Lower lobe of right lung (tissue), 2 donors: ENCODE measurements around the gene NAPSA. TPM values are rescaled to one million over a fixed set of nuclear protein-coding genes. Genes with fewer than 3 reads are reported as not detected.

ENCODE experiments used
- ATAC-seq, 2 donors: fragments of 200-7000 bp; cut with Tn5 transposase; one replicate each; pipeline ENCODE4 v1.9.1; 2020 to 2022; ENCODE audit warnings: mild to moderate bottlenecking in 2 of 2, moderate library complexity in 2 of 2
- DNase-seq: peaks from one replicate; pipeline ENCODE4 v3.0.0-alpha.2; 2020
- H3K27ac ChIP-seq: fragments of 200-600 bp; one replicate; pipeline ENCODE4 v1.8.0; 2022
- H3K27me3 ChIP-seq: fragments of 200-600 bp; one replicate; pipeline ENCODE4 v1.8.0; 2022; ENCODE audit warnings: low read depth
- H3K36me3 ChIP-seq: fragments of 200-600 bp; one replicate; pipeline ENCODE4 v1.8.0; 2022; ENCODE audit warnings: mild to moderate bottlenecking
- H3K4me1 ChIP-seq: fragments of 200-600 bp; one replicate; pipeline ENCODE4 v1.8.0; 2022
- H3K4me3 ChIP-seq: fragments of 200-600 bp; one replicate; pipeline ENCODE4 v1.8.0; 2022; ENCODE audit warnings: mild to moderate bottlenecking
- H3K9me3 ChIP-seq: fragments of 200-600 bp; one replicate; pipeline ENCODE4 v1.8.0; 2022
- intact Hi-C: fragments of 100-400 bp; cut with DNase I; formaldehyde crosslinking; loops from one replicate; pipeline ENCODE4 v1.11.0; 2022
- total RNA-seq: library from RNA; stranded (reverse); fragmentation: NEBNext Ultra II Directional; extraction: Animal tissue kit (Norgen Biotek cat#: 25700); gene quantifications from one replicate; pipeline ENCODE4 v1.2.1, GENCODE V29; 2021
- TF ChIP-seq, protein P1 (sequence below): fragments of 200-600 bp; IDR thresholded peaks from one replicate; pipeline ENCODE4 v1.8.0; 2022; ENCODE audit warnings: antibody characterized with exemption, mild to moderate bottlenecking
- donor health status: DM: no; HTN: yes; CAD: no; lungs with severe emphysema.

The NAPSA gene
- total RNA-seq, 1 donor from 2014 or later, result 1,633 TPM

DNA sequence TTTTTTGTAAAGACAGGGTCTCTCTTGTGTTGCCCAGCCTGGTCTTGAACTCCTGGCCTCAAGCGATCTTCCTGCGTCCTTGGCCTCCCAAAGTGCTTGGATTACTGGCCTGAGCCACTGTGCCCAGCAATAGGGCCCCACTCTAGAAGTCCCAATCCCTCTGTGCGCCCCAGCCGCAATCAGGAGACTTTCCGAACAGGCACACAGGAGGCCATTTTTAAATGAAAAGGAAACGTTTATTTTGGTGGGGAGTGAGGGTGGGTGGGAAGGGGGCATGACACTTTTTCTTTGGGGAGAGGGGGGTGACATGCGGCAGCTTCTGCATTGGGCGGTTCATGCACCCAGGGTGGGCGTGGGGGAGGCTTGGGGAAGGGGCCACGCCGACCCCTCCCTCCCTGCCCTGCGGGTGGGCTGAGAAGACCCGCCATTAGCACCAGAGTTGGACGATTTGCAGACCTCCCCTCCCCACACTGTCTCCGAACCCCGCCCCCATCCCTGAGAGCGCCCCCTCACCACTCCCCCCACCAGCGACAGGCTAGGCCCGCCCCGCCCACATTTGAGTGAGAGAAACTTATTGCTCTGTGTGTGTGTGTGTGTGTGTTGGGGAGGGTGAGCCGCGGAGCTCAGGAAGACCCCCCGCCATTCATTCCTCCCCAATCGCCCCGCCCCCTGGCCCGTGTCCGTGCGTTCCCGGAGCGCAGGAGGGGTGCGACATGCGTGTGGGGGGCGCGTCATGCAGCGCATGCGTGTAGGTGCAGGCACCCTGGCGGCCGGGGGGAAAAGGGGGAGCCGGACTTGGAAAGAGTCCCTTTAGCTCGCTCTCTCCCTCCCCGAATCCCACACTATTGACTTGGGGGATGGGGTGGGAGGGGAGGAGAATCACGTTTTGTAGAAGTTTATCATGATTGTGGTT is 53.5 kb downstream of the NAPSA start:
- Histone ChIP-seq H3K9me3 (no peaks in the 10 kb centered on the region), H3K4me3 (no peak overlapping the region), H3K4me1 (no peaks in the 10 kb centered on the region), H3K36me3 (peaks cover under 1% of the 10 kb centered on the region), H3K27me3 (peaks cover 47% of the 10 kb centered on the region), H3K27ac (no peak overlapping the region)
- peak; percentile 44 to 62 for ATAC-seq
- TF ChIP-seq, protein P1, sequence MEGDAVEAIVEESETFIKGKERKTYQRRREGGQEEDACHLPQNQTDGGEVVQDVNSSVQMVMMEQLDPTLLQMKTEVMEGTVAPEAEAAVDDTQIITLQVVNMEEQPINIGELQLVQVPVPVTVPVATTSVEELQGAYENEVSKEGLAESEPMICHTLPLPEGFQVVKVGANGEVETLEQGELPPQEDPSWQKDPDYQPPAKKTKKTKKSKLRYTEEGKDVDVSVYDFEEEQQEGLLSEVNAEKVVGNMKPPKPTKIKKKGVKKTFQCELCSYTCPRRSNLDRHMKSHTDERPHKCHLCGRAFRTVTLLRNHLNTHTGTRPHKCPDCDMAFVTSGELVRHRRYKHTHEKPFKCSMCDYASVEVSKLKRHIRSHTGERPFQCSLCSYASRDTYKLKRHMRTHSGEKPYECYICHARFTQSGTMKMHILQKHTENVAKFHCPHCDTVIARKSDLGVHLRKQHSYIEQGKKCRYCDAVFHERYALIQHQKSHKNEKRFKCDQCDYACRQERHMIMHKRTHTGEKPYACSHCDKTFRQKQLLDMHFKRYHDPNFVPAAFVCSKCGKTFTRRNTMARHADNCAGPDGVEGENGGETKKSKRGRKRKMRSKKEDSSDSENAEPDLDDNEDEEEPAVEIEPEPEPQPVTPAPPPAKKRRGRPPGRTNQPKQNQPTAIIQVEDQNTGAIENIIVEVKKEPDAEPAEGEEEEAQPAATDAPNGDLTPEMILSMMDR, result no peak
- DNase-seq, result no peak
- intact Hi-C loops, result no loop called here

DNA sequence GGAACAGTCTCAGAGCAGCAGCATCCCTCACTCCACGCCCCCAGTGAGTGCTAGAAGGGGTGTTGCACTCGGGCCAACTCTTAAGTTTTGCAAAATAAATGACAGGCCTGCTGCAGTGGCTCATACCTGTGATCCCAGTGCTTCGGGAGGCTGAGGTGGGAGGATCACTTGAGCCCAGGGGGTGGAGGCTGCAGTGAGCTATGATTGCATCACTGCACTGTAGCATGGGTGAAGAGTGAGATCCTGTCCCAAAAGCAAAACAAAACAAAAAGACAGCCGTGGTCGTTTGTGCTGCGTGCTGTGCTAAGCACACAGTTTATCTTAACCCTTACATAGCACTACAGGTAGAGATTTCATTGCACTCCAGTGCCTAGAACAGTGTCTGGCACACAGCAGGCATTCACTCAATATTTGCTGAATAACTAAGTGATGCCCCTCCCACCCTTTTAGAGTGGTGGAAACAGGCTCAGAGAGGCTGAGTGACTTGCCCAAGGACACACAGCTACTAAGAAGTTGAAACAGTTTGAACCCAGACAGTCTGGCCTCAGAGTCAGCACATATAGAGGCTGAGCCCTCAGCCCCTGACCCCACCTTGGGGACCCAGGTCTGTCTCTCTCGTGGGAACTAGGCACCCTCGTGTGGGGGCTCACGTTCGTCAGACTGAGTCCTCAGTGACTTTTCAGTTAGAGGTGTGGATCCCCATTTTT is 54.5 kb downstream of the NAPSA start:
- DNase-seq (no peak), ATAC-seq (no peak)
- Histone ChIP-seq H3K27me3 (peaks cover 47% of the 10 kb centered on the region), H3K4me3 (no peak overlapping the region), H3K4me1 (no peaks in the 10 kb centered on the region), H3K36me3 (peaks cover 4% of the 10 kb centered on the region), H3K27ac (no peak overlapping the region), H3K9me3 (no peaks in the 10 kb centered on the region)
- intact Hi-C loops, result no loop called here
- TF ChIP-seq, protein P1, result no peak

DNA sequence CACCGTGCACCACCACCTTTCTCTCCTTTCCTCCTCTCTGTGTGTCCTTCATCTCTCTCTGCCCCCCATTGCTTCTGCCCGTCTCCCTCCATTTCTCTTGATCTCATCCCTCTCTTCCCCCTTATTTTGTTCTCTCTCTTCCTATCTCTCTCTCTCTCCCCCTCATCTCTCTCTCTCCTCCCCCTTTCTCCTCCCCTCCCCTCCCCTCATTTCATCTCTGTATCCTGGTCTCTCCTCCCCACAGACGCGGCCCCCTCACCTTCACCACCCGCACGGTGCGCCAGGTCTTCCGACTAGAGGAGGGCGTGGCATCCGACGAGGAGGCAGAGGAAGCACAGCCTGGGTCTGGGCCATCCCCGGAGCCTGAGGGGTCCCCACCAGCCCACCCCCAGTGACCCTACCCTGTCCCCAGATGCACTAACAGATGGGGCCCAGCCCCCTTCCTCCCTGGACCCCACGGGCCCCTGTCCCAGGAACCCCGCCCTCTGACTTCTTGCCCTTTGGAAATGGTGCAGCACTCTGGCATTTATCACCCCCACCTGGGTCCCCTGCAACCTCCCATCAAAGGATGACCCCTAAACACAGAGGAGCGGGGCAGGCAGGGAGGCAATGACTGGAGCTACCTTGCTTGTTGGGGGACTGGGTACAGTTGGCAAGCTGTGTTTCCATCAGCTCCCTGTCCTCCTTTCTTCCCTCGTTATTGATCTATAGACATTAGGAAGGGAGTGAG is 55.9 kb downstream of the NAPSA start:
- peaks cover 38% of the 10 kb centered on the region for H3K27me3 ChIP-seq
- ATAC-seq (no peak), DNase-seq (no peak)
- intact Hi-C loops, result no loop called here
- H3K27ac ChIP-seq, result no peak overlapping the region
- no peak overlapping the region for H3K4me3 ChIP-seq
- H3K4me1 ChIP-seq, result no peaks in the 10 kb centered on the region
- TF ChIP-seq, protein P1, result no peak
- no peaks in the 10 kb centered on the region for H3K9me3 ChIP-seq
- H3K36me3 ChIP-seq, result peaks cover 4% of the 10 kb centered on the region

DNA sequence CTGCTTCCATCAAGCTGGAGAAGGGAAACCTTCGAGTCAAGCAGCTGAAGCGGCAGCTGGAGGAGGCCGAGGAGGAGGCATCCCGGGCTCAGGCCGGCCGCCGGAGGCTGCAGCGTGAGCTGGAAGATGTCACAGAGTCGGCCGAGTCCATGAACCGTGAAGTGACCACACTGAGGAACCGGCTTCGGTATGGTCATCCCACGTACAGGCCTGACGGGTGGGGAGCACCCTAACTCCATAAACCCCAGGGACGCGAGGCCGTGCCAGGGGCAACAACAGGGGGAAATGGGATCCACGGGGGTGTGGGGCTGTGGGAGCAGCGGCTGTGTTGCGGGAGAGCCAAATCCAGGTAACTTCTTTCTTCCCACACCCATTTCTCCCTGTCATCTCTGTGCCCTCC is 56.4 kb downstream of the NAPSA start:
- TF ChIP-seq, protein P1, result no peak
- ATAC-seq (no peak), DNase-seq (no peak)

More for the DNA sequence above, 56.4 kb downstream of the NAPSA start:
- no peaks in the 10 kb centered on the region for H3K9me3 ChIP-seq
- peaks cover 4% of the 10 kb centered on the region for H3K36me3 ChIP-seq
- H3K27me3 ChIP-seq, result peaks cover 33% of the 10 kb centered on the region
- H3K4me1 ChIP-seq, result no peaks in the 10 kb centered on the region
- no peak overlapping the region for H3K27ac ChIP-seq
- intact Hi-C loops, result no loop called here
- no peak overlapping the region for H3K4me3 ChIP-seq

Other genes with a start within 250 kb of the NAPSA start
- not detected for gene IZUMO2, start 202.4 kb downstream of the NAPSA start, total RNA-seq
- gene MYH14, start 162.0 kb downstream of the NAPSA start, total RNA-seq, result 113 TPM
- 11.1 TPM for gene KCNC3, start 36.3 kb downstream of the NAPSA start, total RNA-seq
- gene NR1H2, start 10.8 kb upstream of the NAPSA start, total RNA-seq, result 100 TPM
- 35.1 TPM for gene POLD1, start 18.7 kb upstream of the NAPSA start, total RNA-seq
- 0.12 TPM for gene SPIB, start 53.3 kb upstream of the NAPSA start, total RNA-seq
- gene MYBPC2, start 67.3 kb upstream of the NAPSA start, total RNA-seq, result not detected
- gene EMC10, start 110.9 kb upstream of the NAPSA start, total RNA-seq, result 95.6 TPM
- 2.2 TPM for gene GARIN5A, start 111.2 kb upstream of the NAPSA start, total RNA-seq
- gene JOSD2, start 145.6 kb upstream of the NAPSA start, total RNA-seq, result 40.4 TPM
- not detected for gene ASPDH, start 148.3 kb upstream of the NAPSA start, total RNA-seq
- gene LRRC4B, start 202.8 kb upstream of the NAPSA start, total RNA-seq, result 3.9 TPM